HEK293 (cell line): ENCODE results near the gene GUCA1A.

ENCODE experiments used
- FEZF1 ChIP-seq: fragments of 450-650 bp; formaldehyde crosslinking; IDR thresholded peaks from 2 replicates; pipeline ENCODE4 v1.5.1; 2016; ENCODE audit warnings: missing biosample characterization, missing genetic modification characterization
- KLF8 ChIP-seq: fragments of 450-650 bp; formaldehyde crosslinking; IDR thresholded peaks from 2 replicates; pipeline ENCODE4 v1.5.1; 2016; ENCODE audit warnings: missing biosample characterization, missing genetic modification characterization
- KLF9 ChIP-seq: fragments of 450-650 bp; formaldehyde crosslinking; IDR thresholded peaks from 2 replicates; pipeline ENCODE4 v1.5.1; 2016; ENCODE audit warnings: missing biosample characterization, missing genetic modification characterization, low read depth
- ZBTB17 ChIP-seq: fragments of 450-650 bp; formaldehyde crosslinking; IDR thresholded peaks from 2 replicates; pipeline ENCODE4 v1.5.1; 2016; ENCODE audit warnings: missing biosample characterization, missing genetic modification characterization
- ZBTB7A ChIP-seq: fragments of 450-650 bp; formaldehyde crosslinking; IDR thresholded peaks from 2 replicates; pipeline ENCODE4 v1.5.1; 2016; ENCODE audit warnings: low read depth, missing biosample characterization, missing genetic modification characterization
- ZNF10 ChIP-seq: fragments of 450-650 bp; formaldehyde crosslinking; IDR thresholded peaks from 2 replicates; pipeline ENCODE4 v1.5.1; 2017; ENCODE audit warnings: missing biosample characterization, missing genetic modification characterization
- ZNF335 ChIP-seq: fragments of 450-650 bp; formaldehyde crosslinking; conservative IDR thresholded peaks from 2 replicates; pipeline ENCODE4 v1.5.1; 2016; ENCODE audit warnings: missing biosample characterization, missing genetic modification characterization
- ZNF350 ChIP-seq: fragments of 450-650 bp; formaldehyde crosslinking; IDR thresholded peaks from 2 replicates; pipeline ENCODE4 v1.5.0; 2017; ENCODE audit warnings: missing biosample characterization, mild to moderate bottlenecking, missing genetic modification characterization
- ZNF529 ChIP-seq: fragments of 450-650 bp; formaldehyde crosslinking; IDR thresholded peaks from 2 replicates; pipeline ENCODE4 v1.5.1; 2017; ENCODE audit warnings: missing genetic modification characterization, missing biosample characterization; ENCODE audit not compliant: insufficient replicate concordance
- ZNF629 ChIP-seq: fragments of 450-650 bp; formaldehyde crosslinking; IDR thresholded peaks from 2 replicates; pipeline ENCODE4 v1.5.1; 2017; ENCODE audit warnings: missing biosample characterization, missing genetic modification characterization
- ZNF843 ChIP-seq: fragments of 450-650 bp; formaldehyde crosslinking; IDR thresholded peaks from 2 replicates; pipeline ENCODE4 v1.5.1; 2016; ENCODE audit warnings: missing biosample characterization, missing genetic modification characterization
- ZSCAN30 ChIP-seq: fragments of 450-650 bp; IDR thresholded peaks from 2 replicates; pipeline ENCODE4 v1.5.1; 2018; ENCODE audit warnings: missing biosample characterization, mild to moderate bottlenecking, missing genetic modification characterization, moderate library complexity
- ZXDB ChIP-seq: fragments of 450-650 bp; formaldehyde crosslinking; IDR thresholded peaks from 2 replicates; pipeline ENCODE4 v1.5.1; 2016; ENCODE audit warnings: missing biosample characterization, missing genetic modification characterization
- TF ChIP-seq, protein P1 (sequence below): fragments of 450-650 bp; formaldehyde crosslinking; IDR thresholded peaks from 2 replicates; pipeline ENCODE4 v1.5.1; 2016; ENCODE audit warnings: missing biosample characterization, missing genetic modification characterization
- TF ChIP-seq, protein P2 (sequence below): fragments of 450-650 bp; formaldehyde crosslinking; IDR thresholded peaks from 2 replicates; pipeline ENCODE4 v1.5.1; 2016; ENCODE audit warnings: missing biosample characterization, missing genetic modification characterization
- TF ChIP-seq, protein P3 (sequence below): fragments of 450-650 bp; formaldehyde crosslinking; IDR thresholded peaks from 2 replicates; pipeline ENCODE4 v1.5.1; 2016; ENCODE audit warnings: missing biosample characterization, missing genetic modification characterization
- TF ChIP-seq, protein P4 (sequence below): fragments of 450-650 bp; formaldehyde crosslinking; IDR thresholded peaks from 2 replicates; pipeline ENCODE4 v1.5.1; 2016; ENCODE audit warnings: missing biosample characterization, missing genetic modification characterization
- TF ChIP-seq, protein P5 (sequence below): fragments of 450-650 bp; formaldehyde crosslinking; IDR thresholded peaks from 2 replicates; pipeline ENCODE4 v1.5.1; 2016; ENCODE audit warnings: missing biosample characterization, missing genetic modification characterization

GUCA1A gene

DNA sequence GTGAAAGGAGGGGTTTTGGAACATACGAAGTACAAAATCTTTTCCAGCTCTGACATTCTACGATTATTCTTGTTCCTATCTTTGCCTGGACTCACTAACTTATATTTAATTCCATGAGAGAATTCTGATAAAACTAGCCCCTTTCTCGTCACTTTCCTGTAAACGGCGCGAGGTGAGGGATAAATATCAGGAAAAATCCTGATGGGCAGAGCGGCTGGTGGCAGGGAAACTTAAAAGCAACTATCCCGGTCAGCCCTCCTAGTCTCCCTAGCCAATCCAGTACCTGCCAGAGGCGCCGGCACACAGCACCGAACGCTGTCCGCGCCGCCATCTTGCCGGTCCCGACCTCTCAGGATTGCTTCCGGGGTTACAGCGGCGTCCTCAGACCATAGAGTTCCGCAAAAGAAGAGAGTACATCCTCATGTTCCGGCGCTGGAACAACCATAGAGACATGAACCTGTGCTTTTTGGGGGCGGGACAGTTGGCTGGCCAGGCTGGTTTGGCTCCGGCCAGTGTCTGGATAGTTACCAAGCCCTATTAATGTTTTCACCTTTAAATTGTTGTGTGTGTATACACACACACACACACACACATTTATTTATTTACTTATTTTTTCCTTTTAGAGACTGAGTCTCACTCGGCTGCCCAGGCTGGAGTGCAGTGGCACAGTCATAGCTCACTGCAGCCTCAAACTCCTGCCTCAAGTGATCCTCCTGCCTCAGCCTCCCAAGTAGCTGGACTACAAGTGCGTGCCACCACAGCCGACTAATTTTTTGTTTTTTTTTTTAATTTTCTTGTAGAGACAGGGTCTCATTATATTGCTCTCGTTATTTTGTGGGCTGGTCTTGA, 44.6 kb downstream of the GUCA1A start, which contains the start of gene MRPS10 (continued):
- TF ChIP-seq ZNF629 (tag by site-specific recombination) (peak; percentile 61; the same call in 1 of the 2 replicates), ZBTB7A (no peak), ZNF843 (tag by site-specific recombination) (0 out of 2 replicates have a peak, but pooled peaks have one; percentile 12), ZSCAN30 (tag by site-specific recombination) (peak; percentile 65), ZNF335 (peak; percentile 94), ZNF529 (tag by site-specific recombination) (no peak), ZNF10 (tag by site-specific recombination) (peak; percentile 62; the same call in 1 of the 2 replicates), KLF9 (peak; percentile 61; the same call in 1 of the 2 replicates), ZBTB17 (tag by site-specific recombination) (peak; percentile 75), FEZF1 (tag by site-specific recombination) (no peak), ZXDB (tag by site-specific recombination) (peak; percentile 68), ZNF350 (no peak), KLF8 (tag by site-specific recombination) (peak; percentile 68)
- TF ChIP-seq, protein P1, sequence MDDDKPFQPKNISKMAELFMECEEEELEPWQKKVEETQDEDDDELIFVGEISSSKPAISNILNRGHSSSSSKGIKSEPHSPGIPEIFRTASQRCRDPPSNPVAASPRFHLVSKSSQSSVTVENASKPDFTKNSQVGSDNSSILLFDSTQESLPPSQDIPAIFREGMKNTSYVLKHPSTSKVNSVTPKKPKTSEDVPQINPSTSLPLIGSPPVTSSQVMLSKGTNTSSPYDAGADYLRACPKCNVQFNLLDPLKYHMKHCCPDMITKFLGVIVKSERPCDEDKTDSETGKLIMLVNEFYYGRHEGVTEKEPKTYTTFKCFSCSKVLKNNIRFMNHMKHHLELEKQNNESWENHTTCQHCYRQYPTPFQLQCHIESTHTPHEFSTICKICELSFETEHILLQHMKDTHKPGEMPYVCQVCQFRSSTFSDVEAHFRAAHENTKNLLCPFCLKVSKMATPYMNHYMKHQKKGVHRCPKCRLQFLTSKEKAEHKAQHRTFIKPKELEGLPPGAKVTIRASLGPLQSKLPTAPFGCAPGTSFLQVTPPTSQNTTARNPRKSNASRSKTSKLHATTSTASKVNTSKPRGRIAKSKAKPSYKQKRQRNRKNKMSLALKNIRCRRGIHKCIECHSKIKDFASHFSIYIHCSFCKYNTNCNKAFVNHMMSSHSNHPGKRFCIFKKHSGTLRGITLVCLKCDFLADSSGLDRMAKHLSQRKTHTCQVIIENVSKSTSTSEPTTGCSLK (tag by site-specific recombination): no peak
- TF ChIP-seq, protein P2, sequence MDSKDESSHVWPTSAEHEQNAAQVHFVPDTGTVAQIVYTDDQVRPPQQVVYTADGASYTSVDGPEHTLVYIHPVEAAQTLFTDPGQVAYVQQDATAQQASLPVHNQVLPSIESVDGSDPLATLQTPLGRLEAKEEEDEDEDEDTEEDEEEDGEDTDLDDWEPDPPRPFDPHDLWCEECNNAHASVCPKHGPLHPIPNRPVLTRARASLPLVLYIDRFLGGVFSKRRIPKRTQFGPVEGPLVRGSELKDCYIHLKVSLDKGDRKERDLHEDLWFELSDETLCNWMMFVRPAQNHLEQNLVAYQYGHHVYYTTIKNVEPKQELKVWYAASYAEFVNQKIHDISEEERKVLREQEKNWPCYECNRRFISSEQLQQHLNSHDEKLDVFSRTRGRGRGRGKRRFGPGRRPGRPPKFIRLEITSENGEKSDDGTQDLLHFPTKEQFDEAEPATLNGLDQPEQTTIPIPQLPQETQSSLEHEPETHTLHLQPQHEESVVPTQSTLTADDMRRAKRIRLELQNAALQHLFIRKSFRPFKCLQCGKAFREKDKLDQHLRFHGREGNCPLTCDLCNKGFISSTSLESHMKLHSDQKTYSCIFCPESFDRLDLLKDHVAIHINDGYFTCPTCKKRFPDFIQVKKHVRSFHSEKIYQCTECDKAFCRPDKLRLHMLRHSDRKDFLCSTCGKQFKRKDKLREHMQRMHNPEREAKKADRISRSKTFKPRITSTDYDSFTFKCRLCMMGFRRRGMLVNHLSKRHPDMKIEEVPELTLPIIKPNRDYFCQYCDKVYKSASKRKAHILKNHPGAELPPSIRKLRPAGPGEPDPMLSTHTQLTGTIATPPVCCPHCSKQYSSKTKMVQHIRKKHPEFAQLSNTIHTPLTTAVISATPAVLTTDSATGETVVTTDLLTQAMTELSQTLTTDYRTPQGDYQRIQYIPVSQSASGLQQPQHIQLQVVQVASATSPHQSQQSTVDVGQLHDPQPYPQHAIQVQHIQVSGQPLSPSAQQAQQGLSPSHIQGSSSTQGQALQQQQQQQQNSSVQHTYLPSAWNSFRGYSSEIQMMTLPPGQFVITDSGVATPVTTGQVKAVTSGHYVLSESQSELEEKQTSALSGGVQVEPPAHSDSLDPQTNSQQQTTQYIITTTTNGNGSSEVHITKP (tag by site-specific recombination): peak; percentile 59
- TF ChIP-seq, protein P3, sequence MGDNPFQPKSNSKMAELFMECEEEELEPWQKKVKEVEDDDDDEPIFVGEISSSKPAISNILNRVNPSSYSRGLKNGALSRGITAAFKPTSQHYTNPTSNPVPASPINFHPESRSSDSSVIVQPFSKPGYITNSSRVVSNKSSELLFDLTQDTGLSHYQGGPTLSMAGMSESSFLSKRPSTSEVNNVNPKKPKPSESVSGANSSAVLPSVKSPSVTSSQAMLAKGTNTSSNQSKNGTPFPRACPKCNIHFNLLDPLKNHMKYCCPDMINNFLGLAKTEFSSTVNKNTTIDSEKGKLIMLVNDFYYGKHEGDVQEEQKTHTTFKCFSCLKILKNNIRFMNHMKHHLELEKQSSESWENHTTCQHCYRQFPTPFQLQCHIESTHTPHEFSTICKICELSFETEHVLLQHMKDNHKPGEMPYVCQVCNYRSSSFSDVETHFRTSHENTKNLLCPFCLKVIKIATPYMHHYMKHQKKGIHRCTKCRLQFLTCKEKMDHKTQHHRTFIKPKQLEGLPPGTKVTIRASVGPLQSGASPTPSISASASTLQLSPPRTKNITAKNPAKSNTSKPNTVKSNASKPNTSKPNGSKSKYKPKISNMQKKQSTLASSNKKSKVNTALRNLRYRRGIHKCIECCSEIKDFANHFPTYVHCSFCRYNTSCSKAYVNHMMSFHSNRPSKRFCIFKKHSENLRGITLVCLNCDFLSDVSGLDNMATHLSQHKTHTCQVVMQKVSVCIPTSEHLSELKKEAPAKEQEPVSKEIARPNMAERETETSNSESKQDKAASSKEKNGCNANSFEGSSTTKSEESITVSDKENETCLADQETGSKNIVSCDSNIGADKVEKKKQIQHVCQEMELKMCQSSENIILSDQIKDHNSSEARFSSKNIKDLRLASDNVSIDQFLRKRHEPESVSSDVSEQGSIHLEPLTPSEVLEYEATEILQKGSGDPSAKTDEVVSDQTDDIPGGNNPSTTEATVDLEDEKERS (tag by site-specific recombination): peak; percentile 54; the same call in 1 of the 2 replicates
- TF ChIP-seq, protein P4, sequence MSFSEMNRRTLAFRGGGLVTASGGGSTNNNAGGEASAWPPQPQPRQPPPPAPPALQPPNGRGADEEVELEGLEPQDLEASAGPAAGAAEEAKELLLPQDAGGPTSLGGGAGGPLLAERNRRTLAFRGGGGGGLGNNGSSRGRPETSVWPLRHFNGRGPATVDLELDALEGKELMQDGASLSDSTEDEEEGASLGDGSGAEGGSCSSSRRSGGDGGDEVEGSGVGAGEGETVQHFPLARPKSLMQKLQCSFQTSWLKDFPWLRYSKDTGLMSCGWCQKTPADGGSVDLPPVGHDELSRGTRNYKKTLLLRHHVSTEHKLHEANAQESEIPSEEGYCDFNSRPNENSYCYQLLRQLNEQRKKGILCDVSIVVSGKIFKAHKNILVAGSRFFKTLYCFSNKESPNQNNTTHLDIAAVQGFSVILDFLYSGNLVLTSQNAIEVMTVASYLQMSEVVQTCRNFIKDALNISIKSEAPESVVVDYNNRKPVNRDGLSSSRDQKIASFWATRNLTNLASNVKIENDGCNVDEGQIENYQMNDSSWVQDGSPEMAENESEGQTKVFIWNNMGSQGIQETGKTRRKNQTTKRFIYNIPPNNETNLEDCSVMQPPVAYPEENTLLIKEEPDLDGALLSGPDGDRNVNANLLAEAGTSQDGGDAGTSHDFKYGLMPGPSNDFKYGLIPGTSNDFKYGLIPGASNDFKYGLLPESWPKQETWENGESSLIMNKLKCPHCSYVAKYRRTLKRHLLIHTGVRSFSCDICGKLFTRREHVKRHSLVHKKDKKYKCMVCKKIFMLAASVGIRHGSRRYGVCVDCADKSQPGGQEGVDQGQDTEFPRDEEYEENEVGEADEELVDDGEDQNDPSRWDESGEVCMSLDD (tag by site-specific recombination): no peak
- TF ChIP-seq, protein P5, sequence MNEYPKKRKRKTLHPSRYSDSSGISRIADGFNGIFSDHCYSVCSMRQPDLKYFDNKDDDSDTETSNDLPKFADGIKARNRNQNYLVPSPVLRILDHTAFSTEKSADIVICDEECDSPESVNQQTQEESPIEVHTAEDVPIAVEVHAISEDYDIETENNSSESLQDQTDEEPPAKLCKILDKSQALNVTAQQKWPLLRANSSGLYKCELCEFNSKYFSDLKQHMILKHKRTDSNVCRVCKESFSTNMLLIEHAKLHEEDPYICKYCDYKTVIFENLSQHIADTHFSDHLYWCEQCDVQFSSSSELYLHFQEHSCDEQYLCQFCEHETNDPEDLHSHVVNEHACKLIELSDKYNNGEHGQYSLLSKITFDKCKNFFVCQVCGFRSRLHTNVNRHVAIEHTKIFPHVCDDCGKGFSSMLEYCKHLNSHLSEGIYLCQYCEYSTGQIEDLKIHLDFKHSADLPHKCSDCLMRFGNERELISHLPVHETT (tag by site-specific recombination): peak; percentile 86
